ENCODE data around the gene CFAP119. TPM values are rescaled to one million over a fixed set of nuclear protein-coding genes. Genes with fewer than 3 reads are reported as not detected.

The CFAP119 gene
- total and polyA plus RNA-seq, 2 of the 8 experiments (the other 6 are each of a cell fraction or from before 2014, with no cell fraction given) = 5.6 to 6.0 TPM

- H4K20me1 ChIP-seq (replicated peaks in 1 of 2; ENCODE audit: control insufficient read depth in 1 of 2, insufficient read depth in 2 of 2, low read length in 2 of 2) = peaks cover 8 to 28% of the 10 kb centered on the region in 2 experiments
- H3K27ac ChIP-seq (ENCODE audit: low read depth, low read length) = no peak overlapping the region
- no peak for FAIRE-seq
- no peak overlapping the region for H2AFZ ChIP-seq (ENCODE audit: low read length)
- no peak for DNase-seq (ENCODE audit: low read depth in 1 of 2, low spot score in 2 of 2)
- peaks cover 6% of the 10 kb centered on the region; the same call in 1 of the 2 replicates for H3K79me1 ChIP-seq (ENCODE audit: low read depth, low read length)
- no peak overlapping the region for H3K23ac ChIP-seq (ENCODE audit: insufficient read length)
- H3K18ac ChIP-seq (ENCODE audit: extremely low read depth, low read length) = no peak overlapping the region
- no peaks in the 10 kb centered on the region for H3K9me3 ChIP-seq (ENCODE audit: insufficient read depth in 2 of 2, low read depth in 1 of 2, low read length in 1 of 2)
- H4K8ac ChIP-seq (ENCODE audit: extremely low read depth, insufficient read depth, low read length) = no peak overlapping the region
- no peak overlapping the region for H3K14ac ChIP-seq (ENCODE audit: insufficient read length)
- H3K27me3 ChIP-seq (replicated peaks in 1 of 4; ENCODE audit: control insufficient read depth in 3 of 4, extremely low read depth in 1 of 4, insufficient read depth in 3 of 4, low read length in 3 of 4) = no peaks in the 10 kb centered on the region
- H2BK120ac ChIP-seq (replicated peaks; ENCODE audit: low read depth, low read length) = no peak overlapping the region
- no peak overlapping the region for H4K5ac ChIP-seq (ENCODE audit: insufficient read length, low read depth, low read length)
- TF ChIP-seq EGR1 (IDR thresholded peaks at IDR 0.05; ENCODE audit: borderline replicate concordance, low read depth, low read length) (no peak), CBX8 (IDR thresholded peaks at IDR 0.05; ENCODE audit: borderline replicate concordance, low read depth, low read length) (no peak), E2F6 (IDR thresholded peaks at IDR 0.05) (no peak), POLR2AphosphoS5 (IDR thresholded peaks at IDR 0.05; ENCODE audit: low read depth, low read length) (no peak), TEAD4 (IDR thresholded peaks at IDR 0.05; ENCODE audit: low read depth, low read length) (no peak), KDM4A (IDR thresholded peaks at IDR 0.05; ENCODE audit: low read depth, low read length, severe bottlenecking) (no peak)
- no peak overlapping the region for H2BK5ac ChIP-seq (ENCODE audit: low read depth, low read length)
- WGBS, 2 experiments (ENCODE audit: extremely low coverage in 1 of 2, insufficient coverage in 1 of 2, insufficient read length in 1 of 2, insufficient replicate concordance in 2 of 2, low coverage in 1 of 2, low lambda C conversion rate in 2 of 2, missing lambda C conversion rate in 1 of 2) = 94% methylated on average over 8 of the region's 8 CpGs; no CpG with 5 or more reads in 1 of the 2 experiments
- H3K4me2 ChIP-seq (ENCODE audit: insufficient read depth in 1 of 2, low read depth in 2 of 2, low read length in 2 of 2) = no peak overlapping the region
- H3K79me2 ChIP-seq (ENCODE audit: control insufficient read depth in 1 of 2, insufficient read depth in 2 of 2, low read length in 2 of 2) = no peaks in the 10 kb centered on the region
- H2AK5ac ChIP-seq (ENCODE audit: low read depth, low read length) = no peak overlapping the region
- H3K9ac ChIP-seq (replicated peaks in 1 of 4; ENCODE audit: extremely low read depth in 1 of 4, low read depth in 3 of 4, low read length in 3 of 4) = no peak overlapping the region
- no peak overlapping the region for H3K56ac ChIP-seq (replicated peaks; ENCODE audit: insufficient read length, low read depth, low read length)
- no peak overlapping the region for H2BK20ac ChIP-seq (ENCODE audit: low read length)
- no peak overlapping the region for H2BK12ac ChIP-seq (ENCODE audit: low read depth, low read length)
- ChIA-PET CTCF (ENCODE audit: partially characterized antibody) (interaction anchor here (1.2 to 1.6 kb wide), 2 partner anchors 12 to 61 kb away, joined by 3 to 7 read pairs; no protein-coding TSS in a partner anchor), POLR2A (ENCODE audit: partially characterized antibody) (interaction anchor here (0.6 to 6.8 kb wide), 8 partner anchors 9 to 321 kb away, joined by 3 to 80 read pairs (median 13); partner anchors contain the start of genes PHKG2 and SRCAP)
- no peaks in the 10 kb centered on the region; the same call in 1 of the 2 replicates for H3K23me2 ChIP-seq (ENCODE audit: low read depth, low read length)
- peaks cover 44 to 79% (median 74%) of the 10 kb centered on the region in 4 experiments for H3K36me3 ChIP-seq (ENCODE audit: control insufficient read depth in 2 of 4, insufficient read depth in 4 of 4, low read length in 3 of 4)
- H3K4ac ChIP-seq (replicated peaks; ENCODE audit: insufficient read length, low read depth, low read length) = no peak overlapping the region
- H3K4me3 ChIP-seq (ENCODE audit: extremely low read depth in 1 of 4, insufficient read depth in 2 of 4, low read depth in 3 of 4, low read length in 4 of 4) = no peak overlapping the region
- no peaks in the 10 kb centered on the region for H3K4me1 ChIP-seq (replicated peaks in 1 of 4; ENCODE audit: control insufficient read depth in 3 of 4, insufficient read depth in 4 of 4, low read length in 3 of 4)
- H2BK15ac ChIP-seq (ENCODE audit: low read length) = no peak overlapping the region
- H4K91ac ChIP-seq (replicated peaks; ENCODE audit: insufficient read length, low read length) = no peak overlapping the region
Observed at GRCh38 chr16:30721167-30721566, 40.7 kb downstream of the CFAP119 start.

Measured in H1 (cell line).